NT2/D1 (cell line): ENCODE results near the gene DSCAM.

Source experiments
- SUZ12 ChIP-seq: IDR thresholded peaks from 2 replicates; pipeline ENCODE4 v1.6.1; 2011; ENCODE audit not compliant: insufficient read length, insufficient read depth; ENCODE audit errors: extremely low read depth
- YY1 ChIP-seq: IDR thresholded peaks from 2 replicates; pipeline ENCODE4 v1.6.1; 2011; ENCODE audit not compliant: insufficient read length, insufficient read depth
- ZNF274 ChIP-seq: IDR thresholded peaks from 2 replicates; pipeline ENCODE4 v1.6.1; 2011; ENCODE audit warnings: mild to moderate bottlenecking, low read depth, low read length

DNA sequence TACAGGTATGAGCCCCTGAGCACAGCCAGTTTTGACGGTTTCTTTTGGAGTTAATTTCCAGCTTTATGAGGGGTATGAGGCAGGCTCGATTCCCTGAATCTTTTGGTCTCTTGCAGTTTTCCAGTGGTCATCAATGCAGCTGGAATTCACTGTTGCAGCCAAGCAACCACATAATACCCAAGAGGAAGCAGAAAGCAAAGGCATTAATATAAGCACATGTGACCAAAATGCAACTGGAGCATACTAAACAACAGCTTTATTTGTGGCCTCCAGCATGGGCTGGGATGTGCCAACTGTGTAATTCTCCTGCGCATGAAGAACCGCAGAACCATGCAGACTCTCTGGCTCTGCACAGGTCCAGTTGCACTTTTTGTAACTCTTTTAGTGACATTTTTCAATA lies 33.0 kb downstream of the DSCAM start:
- TF ChIP-seq ZNF274 (no peak), YY1 (no peak), SUZ12 (no peak)
